ENCODE data around the gene CSKMT. TPM values are rescaled to one million over a fixed set of nuclear protein-coding genes. Genes with fewer than 3 reads are reported as not detected.

Gene CSKMT
- total RNA-seq, 1 donor from 2014 or later = 6.3 TPM

DNA sequence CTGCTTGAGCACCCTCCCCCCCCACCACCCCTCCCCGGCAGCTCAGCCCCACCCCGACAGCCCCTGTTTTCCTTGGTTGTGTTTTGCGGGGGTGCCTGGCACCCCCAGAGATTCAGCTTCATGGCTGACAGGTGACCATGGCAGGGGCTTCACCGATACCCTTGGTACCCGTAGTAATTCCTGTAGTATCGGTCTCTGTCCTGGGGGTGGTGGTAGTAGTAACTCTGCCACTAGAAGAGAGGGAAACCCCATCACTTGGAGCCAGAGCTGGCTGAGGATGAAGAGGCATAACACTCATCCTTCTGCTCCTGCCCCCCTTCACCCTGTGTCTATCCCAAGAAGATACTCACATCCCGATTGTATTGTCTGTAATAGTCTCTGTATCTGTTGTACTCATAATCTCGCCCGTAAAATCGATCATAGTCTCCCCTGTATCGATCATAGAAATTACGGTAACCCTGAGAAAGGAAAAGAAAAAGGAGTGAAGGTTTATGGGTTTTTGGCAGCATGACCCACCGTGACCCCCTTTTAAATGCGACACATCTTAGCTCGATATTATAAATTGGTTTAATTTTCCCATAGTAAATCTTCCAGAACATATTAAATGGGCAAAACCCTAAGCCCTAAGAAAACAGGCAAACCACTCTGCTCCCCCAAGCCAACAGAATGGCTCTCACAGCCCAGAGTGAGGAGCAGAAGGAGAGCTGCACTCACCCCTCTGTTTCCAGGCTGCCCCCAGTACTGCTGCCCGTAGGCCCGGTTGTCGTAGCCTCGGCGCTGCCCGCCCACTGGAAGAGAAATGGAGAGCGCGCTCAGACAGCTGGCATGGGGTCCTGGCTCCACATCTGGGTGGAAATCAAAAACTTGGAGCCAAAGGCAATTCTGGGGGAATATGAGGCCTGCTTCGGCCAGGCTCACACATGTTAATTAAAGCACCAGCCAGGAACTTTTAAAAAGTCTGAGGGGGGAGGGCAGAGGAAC, 50.3 kb downstream of the CSKMT start:
- DNase-seq (ENCODE audit: low read depth in 2 of 2) = no peak

DNA sequence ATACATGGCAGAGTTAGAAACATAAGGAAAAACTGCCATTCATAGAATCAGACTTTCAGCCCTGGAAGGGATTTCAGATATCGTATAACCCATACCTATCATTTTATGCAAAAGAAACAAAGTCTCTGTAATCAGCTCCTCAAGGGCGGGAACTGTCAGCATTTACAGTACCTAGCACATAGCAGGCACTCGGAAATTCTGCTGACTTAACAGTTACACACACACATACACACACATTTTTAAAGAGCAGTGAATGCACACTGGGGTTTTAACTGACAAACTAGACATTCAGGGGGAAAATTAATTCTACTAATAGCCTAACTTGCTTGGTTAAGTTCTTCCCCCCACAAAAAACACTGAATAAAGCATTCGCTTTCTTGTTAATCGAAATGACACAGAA, 51.1 kb downstream of the CSKMT start:
- no peak for DNase-seq (ENCODE audit: low read depth in 2 of 2)

DNA sequence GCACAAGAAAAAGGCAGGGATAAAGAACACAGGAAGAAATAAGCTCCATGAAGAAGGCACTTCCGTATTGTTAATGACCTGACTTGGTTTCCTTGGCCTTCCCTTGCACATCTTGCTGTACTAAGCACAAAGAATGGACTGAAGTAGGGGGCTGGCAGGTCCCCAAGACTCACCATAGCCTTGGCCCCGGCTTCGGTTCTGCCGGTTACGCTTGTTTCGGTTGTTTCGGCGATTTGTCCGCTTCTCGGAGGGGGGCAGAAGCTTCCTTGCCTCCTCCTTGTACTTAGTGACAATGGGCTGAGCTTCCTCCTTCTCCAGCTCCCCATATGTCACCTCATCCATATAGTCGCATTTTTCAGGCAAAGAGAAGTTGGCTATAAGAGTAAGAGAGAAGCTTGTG, 51.7 kb downstream of the CSKMT start:
- DNase-seq (ENCODE audit: low read depth in 2 of 2) = no peak

Other genes with a start within 250 kb of the CSKMT start
- gene SCGB1A1, start 246.3 kb upstream of the CSKMT start, total RNA-seq = not detected in 2 replicates
- gene AHNAK, start 118.5 kb upstream of the CSKMT start, total RNA-seq = 214 and 215 TPM in 2 replicates
- 1,150 and 1,533 TPM in 2 replicates for gene EEF1G, start 91.4 kb upstream of the CSKMT start, total RNA-seq
- gene TUT1, start 73.8 kb upstream of the CSKMT start, total RNA-seq = 7.6 and 14.5 TPM in 2 replicates
- gene MTA2, start 63.4 kb upstream of the CSKMT start, total RNA-seq = 147 and 148 TPM in 2 replicates
- 19.0 and 25.2 TPM in 2 replicates for gene EML3, start 52.5 kb upstream of the CSKMT start, total RNA-seq
- 2.4 and 3.3 TPM in 2 replicates for gene ROM1, start 52.1 kb upstream of the CSKMT start, total RNA-seq
- 12.0 and 15.1 TPM in 2 replicates for gene B3GAT3, start 43.3 kb upstream of the CSKMT start, total RNA-seq
- gene GANAB, start 18.7 kb upstream of the CSKMT start, total RNA-seq = 170 and 189 TPM in 2 replicates
- 13.5 and 19.6 TPM in 2 replicates for gene INTS5, start 12.0 kb upstream of the CSKMT start, total RNA-seq
- 25.5 and 37.5 TPM in 2 replicates for gene C11orf98, start 102 bp upstream of the CSKMT start, total RNA-seq
- gene UQCC3, start 6.4 kb downstream of the CSKMT start, total RNA-seq = 8.3 and 9.9 TPM in 2 replicates
- 1.5 and 1.6 TPM in 2 replicates for gene LBHD1, start 7.0 kb downstream of the CSKMT start, total RNA-seq
- 126 and 131 TPM in 2 replicates for gene UBXN1, start 13.8 kb downstream of the CSKMT start, total RNA-seq
- 0.22 and 0.60 TPM in 2 replicates for gene LRRN4CL, start 24.2 kb downstream of the CSKMT start, total RNA-seq
- gene BSCL2, start 42.1 kb downstream of the CSKMT start, total RNA-seq = 17.7 and 26.4 TPM in 2 replicates
- gene GNG3, start 42.4 kb downstream of the CSKMT start, total RNA-seq = not detected in 2 replicates
- gene HNRNPUL2, start 62.1 kb downstream of the CSKMT start, total RNA-seq = 7.0 and 9.7 TPM in 2 replicates
- 23.4 and 24.6 TPM in 2 replicates for gene TTC9C, start 63.2 kb downstream of the CSKMT start, total RNA-seq
- 7.4 and 11.7 TPM in 2 replicates for gene ZBTB3, start 88.8 kb downstream of the CSKMT start, total RNA-seq
- gene POLR2G, start 96.3 kb downstream of the CSKMT start, total RNA-seq = 58.0 and 60.7 TPM in 2 replicates
- gene TAF6L, start 106.1 kb downstream of the CSKMT start, total RNA-seq = 19.8 and 31.9 TPM in 2 replicates
- gene TMEM179B, start 122.1 kb downstream of the CSKMT start, total RNA-seq = 20.3 and 39.3 TPM in 2 replicates
- 8.7 and 13.5 TPM in 2 replicates for gene TMEM223, start 126.7 kb downstream of the CSKMT start, total RNA-seq
- 7.6 and 12.3 TPM in 2 replicates for gene NXF1, start 140.1 kb downstream of the CSKMT start, total RNA-seq
- 29.4 and 33.3 TPM in 2 replicates for gene STX5, start 166.7 kb downstream of the CSKMT start, total RNA-seq
- gene TEX54, start 167.5 kb downstream of the CSKMT start, total RNA-seq = not detected in 2 replicates
- gene WDR74, start 174.3 kb downstream of the CSKMT start, total RNA-seq = 75.4 and 81.7 TPM in 2 replicates
- gene SLC3A2, start 215.6 kb downstream of the CSKMT start, total RNA-seq = 57.9 and 59.9 TPM in 2 replicates

Measured in lung microvascular endothelial cell (primary cell).